Breast epithelium (tissue), 4 donors: ENCODE measurements around the gene KXD1. TPM values are rescaled to one million over a fixed set of nuclear protein-coding genes. Genes with fewer than 3 reads are reported as not detected.

ENCODE experiments used
- DNase-seq, 2 donors: peaks; one replicate each; pipeline ENCODE4 v3.0.0-alpha.2; 2019; ENCODE audit warnings: low spot score in 2 of 2
- H3K27ac ChIP-seq, 2 donors: fragments of 200-600 bp; sonication (generic) in 1 of 2; one replicate each; pipeline ENCODE4 v1.5.1; 2016 to 2019; ENCODE audit warnings: mild to moderate bottlenecking in 1 of 2
- H3K27me3 ChIP-seq, 2 donors: fragments of 200-600 bp; sonication (generic) in 1 of 2; one replicate each; pipeline versions ENCODE4 v1.5.1 to v1.6.0; 2017 to 2019; ENCODE audit warnings: control low read depth in 1 of 2, mild to moderate bottlenecking in 1 of 2
- H3K36me3 ChIP-seq: fragments of 200-600 bp; one replicate; pipeline ENCODE4 v1.5.1; 2019
- H3K4me1 ChIP-seq, 2 donors: fragments of 200-600 bp; sonication (generic); one replicate each; pipeline ENCODE4 v1.5.1; 2016 to 2019; ENCODE audit warnings: control low read depth in 1 of 2
- H3K4me3 ChIP-seq, 3 donors: fragments of 200-600 bp; sonication (generic); 1 replicate in 2 of 3; 2 replicates in 1 of 3; pipeline ENCODE4 v1.5.1; 2016 to 2019; ENCODE audit warnings: mild to moderate bottlenecking in 3 of 3, moderate library complexity in 2 of 3
- H3K9me3 ChIP-seq, 2 donors: fragments of 200-600 bp; sonication (generic) in 1 of 2; one replicate each; pipeline ENCODE4 v1.5.1; 2016 to 2019; ENCODE audit warnings: control low read depth in 1 of 2
- CTCF ChIP-seq, 3 donors: fragments of 450-650 bp; IDR thresholded peaks; one replicate each; pipeline ENCODE4 v1.5.1; 2016 to 2017; ENCODE audit warnings: antibody characterized with exemption in 3 of 3, mild to moderate bottlenecking in 3 of 3, moderate library complexity in 3 of 3
- POLR2A ChIP-seq: fragments of 450-650 bp; IDR thresholded peaks from one replicate; pipeline ENCODE4 v1.6.1; 2016; ENCODE audit warnings: antibody characterized with exemption, mild to moderate bottlenecking, moderate library complexity
- POLR2AphosphoS5 ChIP-seq, 3 donors: sonication (generic); formaldehyde crosslinking; IDR thresholded peaks; one replicate each; pipeline ENCODE4 v1.6.1; 2017; ENCODE audit warnings: antibody characterized with exemption in 3 of 3
- intact Hi-C: fragments of 100-400 bp; cut with DNase I; formaldehyde crosslinking; loops from one replicate; pipeline ENCODE4 v1.15.1; 2023; ENCODE audit warnings: low total_unique reads
- total RNA-seq, 3 donors: library from RNA; depleted of rRNA; stranded (reverse); fragments of >200 nt; gene quantifications; one replicate each; pipeline ENCODE4 v1.1.0, GENCODE V29; 2016

Gene KXD1
- total RNA-seq, 3 donors from 2014 or later: 92.6 to 140 (median 139) TPM

DNA sequence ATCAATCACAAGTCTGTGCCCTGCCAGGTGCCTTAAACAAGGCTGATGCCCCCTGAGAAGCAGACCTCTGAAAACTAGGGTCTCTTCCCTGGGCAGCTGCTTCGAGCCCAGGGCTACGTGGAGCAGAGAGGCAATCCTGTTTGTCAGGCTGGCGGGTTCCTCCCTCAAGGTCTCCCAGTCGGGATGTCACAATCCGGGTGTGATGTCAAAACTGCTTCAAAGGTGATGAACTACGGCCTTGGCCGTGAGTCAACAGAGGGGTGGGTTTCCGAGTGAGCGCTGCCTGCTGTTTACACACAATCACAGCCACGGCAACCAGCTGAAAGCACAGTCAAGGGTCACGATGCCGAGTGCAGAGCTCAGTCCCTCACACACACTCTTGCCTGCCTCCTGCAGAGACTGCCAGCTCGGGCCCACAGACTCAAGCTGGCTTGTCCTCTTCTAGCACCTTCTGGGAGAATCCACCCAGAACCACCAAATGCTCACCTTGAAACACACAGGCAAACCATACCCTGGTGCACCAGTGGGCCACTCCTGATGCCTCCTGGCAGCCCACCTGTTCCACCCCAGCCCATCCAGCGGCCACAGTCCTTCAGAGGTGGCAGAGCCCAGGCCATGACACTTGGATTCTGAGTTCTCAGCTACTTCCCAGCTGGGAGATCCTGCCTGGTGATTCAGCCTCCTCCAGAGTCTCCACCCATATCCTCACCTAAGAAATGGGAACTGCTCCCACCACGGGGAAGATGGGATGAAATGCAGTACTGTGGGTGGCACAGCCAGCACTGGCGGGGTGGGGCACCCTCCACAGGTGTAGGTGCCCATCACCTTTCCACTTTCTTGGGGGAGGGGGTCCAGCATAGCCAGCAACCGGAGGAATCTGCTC, 42.6 kb upstream of the KXD1 start:
- DNase-seq: peak in 1 of 2 donors; percentile 34
- Histone ChIP-seq H3K9me3 (no peaks in the 10 kb centered on the region), H3K27ac (peak overlapping the region; percentile 58 to 88), H3K27me3 (no peaks in the 10 kb centered on the region), H3K36me3 (no peaks in the 10 kb centered on the region), H3K4me3 (peak overlapping the region in 1 of 3 donors; percentile 12), H3K4me1 (no peaks in the 10 kb centered on the region)
- intact Hi-C loops: no loop called here
- TF ChIP-seq POLR2A (no peak), POLR2AphosphoS5 (IDR thresholded peaks at IDR 0.05) (peak in 1 of 3 donors; percentile 82), CTCF (IDR thresholded peaks at IDR 0.05) (no peak)

DNA sequence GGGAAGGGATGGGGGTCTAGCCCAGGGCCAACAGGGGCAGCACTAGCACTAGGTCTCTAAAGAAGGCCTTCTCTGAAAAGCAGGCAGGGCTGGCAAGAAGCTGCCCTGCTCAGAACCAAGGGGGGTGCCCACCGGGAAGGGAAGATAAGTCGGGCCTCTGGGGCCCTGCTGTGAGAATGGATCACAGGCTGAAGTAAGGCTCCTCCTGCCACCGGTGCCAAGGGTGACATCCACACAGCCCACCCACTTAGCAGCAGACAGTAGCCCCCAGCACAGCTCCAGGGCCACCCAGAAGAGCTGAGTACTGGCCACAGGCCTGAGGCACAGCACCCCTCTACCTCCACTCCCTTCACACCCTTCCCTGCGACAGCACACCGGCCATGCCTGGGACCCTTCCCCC, 41.7 kb upstream of the KXD1 start:
- H3K4me1 ChIP-seq: no peaks in the 10 kb centered on the region
- intact Hi-C loops: no loop called here

GRCh38 chr19:18517606-18518005, 40.1 kb upstream of the KXD1 start:
- H3K9me3 ChIP-seq: no peaks in the 10 kb centered on the region
- no peak overlapping the region for H3K4me3 ChIP-seq
- H3K27me3 ChIP-seq: no peaks in the 10 kb centered on the region
- no peak for DNase-seq
- TF ChIP-seq CTCF (IDR thresholded peaks at IDR 0.05): no peak
- no peak for TF ChIP-seq POLR2A
- no peak for TF ChIP-seq POLR2AphosphoS5 (IDR thresholded peaks at IDR 0.05)
- H3K4me1 ChIP-seq: no peaks in the 10 kb centered on the region
- intact Hi-C loops: no loop called here
- no peaks in the 10 kb centered on the region for H3K36me3 ChIP-seq
- no peak overlapping the region for H3K27ac ChIP-seq

More for the DNA sequence above, 41.7 kb upstream of the KXD1 start:
- no peak for DNase-seq
- no peak for TF ChIP-seq CTCF (IDR thresholded peaks at IDR 0.05)
- TF ChIP-seq POLR2AphosphoS5 (IDR thresholded peaks at IDR 0.05): no peak
- no peak for TF ChIP-seq POLR2A
- Histone ChIP-seq H3K27ac (peak overlapping the region; percentile 58 to 88), H3K36me3 (no peaks in the 10 kb centered on the region), H3K9me3 (no peaks in the 10 kb centered on the region), H3K27me3 (no peaks in the 10 kb centered on the region), H3K4me3 (no peak overlapping the region)

- no peak for DNase-seq
- peak overlapping the region; percentile 26 to 100 for H3K27ac ChIP-seq
- intact Hi-C loops: no loop called here
- TF ChIP-seq CTCF (IDR thresholded peaks at IDR 0.05) (no peak), POLR2A (no peak), POLR2AphosphoS5 (IDR thresholded peaks at IDR 0.05) (no peak)
- H3K4me3 ChIP-seq: no peak overlapping the region
- H3K36me3 ChIP-seq: no peaks in the 10 kb centered on the region
- H3K9me3 ChIP-seq: no peaks in the 10 kb centered on the region
- H3K4me1 ChIP-seq: no peaks in the 10 kb centered on the region
- no peaks in the 10 kb centered on the region for H3K27me3 ChIP-seq
Measured at GRCh38 chr19:18518639-18519038, 39.0 kb upstream of the KXD1 start.
